K562 (cell line): ENCODE measurements around the gene LY6G5B. TPM values are rescaled to one million over a fixed set of nuclear protein-coding genes. Genes with fewer than 3 reads are reported as not detected.

ENCODE experiments used
- ARID3A ChIP-seq: IDR thresholded peaks from 2 replicates; pipeline ENCODE4 v1.6.1; 2012; ENCODE audit warnings: low read depth, low read length, improper control_type of control experiment, borderline replicate concordance
- ARNT ChIP-seq, 2 experiments: fragments of 450-650 bp; IDR thresholded peaks; 2 replicates each; pipeline ENCODE4 v1.6.1; 2016; ENCODE audit warnings: mild to moderate bottlenecking in 1 of 2
- HDAC6 ChIP-seq: IDR thresholded peaks from 2 replicates; pipeline ENCODE4 v1.6.1; 2012; ENCODE audit warnings: low read depth, mild to moderate bottlenecking, control low read depth, inconsistent platforms, low read length, moderate library complexity
- IFI16 ChIP-seq: fragments of 250-450 bp; sonication (Bioruptor Pico); IDR thresholded peaks from 2 replicates; pipeline ENCODE4 v2.1.2; 2022; ENCODE audit warnings: mild to moderate bottlenecking, inconsistent platforms
- IRF2 ChIP-seq: sonication (generic); formaldehyde crosslinking; IDR thresholded peaks from 2 replicates; pipeline ENCODE4 v1.8.1; 2022; ENCODE audit warnings: mild to moderate bottlenecking, missing genetic modification reagents
- KAT8 ChIP-seq: fragments of 450-650 bp; IDR thresholded peaks from 2 replicates; pipeline ENCODE4 v1.6.1; 2016; ENCODE audit warnings: low read depth, mild to moderate bottlenecking
- KLF1 ChIP-seq: fragments of 450-650 bp; IDR thresholded peaks from 2 replicates; pipeline ENCODE4 v1.6.1; 2016; ENCODE audit warnings: missing genetic modification characterization, missing compliant biosample characterization
- LARP7 ChIP-seq: fragments of 450-650 bp; IDR thresholded peaks from 2 replicates; pipeline ENCODE4 v1.6.1; 2016
- MAX ChIP-seq: sonication (generic); formaldehyde crosslinking; IDR thresholded peaks from 2 replicates; pipeline ENCODE4 v1.9.0; 2022; ENCODE audit warnings: mild to moderate bottlenecking, missing genetic modification reagents
- NR0B1 ChIP-seq: fragments of 450-650 bp; IDR thresholded peaks from one replicate; pipeline ENCODE4 v1.6.1; 2018; ENCODE audit warnings: mild to moderate bottlenecking, moderate library complexity; ENCODE audit not compliant: partially characterized antibody
- RCOR1 ChIP-seq, 2 experiments: IDR thresholded peaks; 2 replicates each; pipeline ENCODE4 v1.6.1; 2012; ENCODE audit warnings: low read depth in 2 of 2, low read length in 2 of 2, borderline replicate concordance in 1 of 2, improper control_type of control experiment in 1 of 2
- SRSF7 ChIP-seq: fragments of 200-400 bp; formaldehyde crosslinking; optimal IDR thresholded peaks from 2 replicates; pipeline ENCODE3; 2017; ENCODE audit warnings: mild to moderate bottlenecking, low read depth, low read length
- TEAD1 ChIP-seq, 2 experiments: fragments of 450-650 bp in 1 of 2; sonication (generic) in 1 of 2; formaldehyde crosslinking; IDR thresholded peaks; 2 replicates each; pipeline versions ENCODE4 v1.4.0 to v1.8.0; 2020 to 2022; ENCODE audit warnings: mild to moderate bottlenecking in 2 of 2, missing genetic modification reagents in 1 of 2
- ZNF12 ChIP-seq: sonication (generic); formaldehyde crosslinking; IDR thresholded peaks from 2 replicates; pipeline ENCODE4 v1.4.0; 2020; ENCODE audit warnings: mild to moderate bottlenecking, missing genetic modification reagents
- polyA plus RNA-seq, 8 experiments: library from polyadenylated mRNA; depleted of rRNA in 4 of 8; stranded (reverse) in 5 of 8; unstranded in 3 of 8; fragments of >200 nt; fragmentation: Nextera tagmentation in 2 of 8; fragmentation: Illumina TruSeq in 1 of 8; extraction: Ambion mirVana in 2 of 8; extraction: Trizol in 1 of 8; gene quantifications; 2 replicates each; pipeline versions ENCODE4 v1.2.1 to v1.2.3, GENCODE V29; 2011 to 2014; ENCODE audit warnings: inconsistent platforms in 1 of 8, missing spikeins in 1 of 8
- total RNA-seq, 7 experiments: library from RNA; depleted of rRNA in 6 of 7; stranded (reverse); fragments of >200 nt in 6 of 7; fragmentation: Illumina TruSeq in 2 of 7; extraction: Trizol in 2 of 7; gene quantifications; 2 replicates each; pipeline versions ENCODE4 v1.2.1 to v1.2.3, GENCODE V29; 2011 to 2021; ENCODE audit warnings: low replicate concordance in 1 of 7
- TF ChIP-seq, protein P1 (sequence below): fragments of 150-350 bp; IDR thresholded peaks from 2 replicates; pipeline ENCODE4 v1.6.1; 2014; ENCODE audit warnings: low read depth, mild to moderate bottlenecking, low read length, borderline replicate concordance
- TF ChIP-seq, protein P2 (sequence below): sonication (generic); formaldehyde crosslinking; IDR thresholded peaks from 2 replicates; pipeline ENCODE4 v1.8.1; 2023; ENCODE audit warnings: mild to moderate bottlenecking, missing genetic modification reagents, moderate library complexity

LY6G5B gene
- total and polyA plus RNA-seq, 9 of the 15 experiments (the other 6 are each of a cell fraction or from before 2014, with no cell fraction given) = 6.0 to 27.0 (median 7.5) TPM

DNA sequence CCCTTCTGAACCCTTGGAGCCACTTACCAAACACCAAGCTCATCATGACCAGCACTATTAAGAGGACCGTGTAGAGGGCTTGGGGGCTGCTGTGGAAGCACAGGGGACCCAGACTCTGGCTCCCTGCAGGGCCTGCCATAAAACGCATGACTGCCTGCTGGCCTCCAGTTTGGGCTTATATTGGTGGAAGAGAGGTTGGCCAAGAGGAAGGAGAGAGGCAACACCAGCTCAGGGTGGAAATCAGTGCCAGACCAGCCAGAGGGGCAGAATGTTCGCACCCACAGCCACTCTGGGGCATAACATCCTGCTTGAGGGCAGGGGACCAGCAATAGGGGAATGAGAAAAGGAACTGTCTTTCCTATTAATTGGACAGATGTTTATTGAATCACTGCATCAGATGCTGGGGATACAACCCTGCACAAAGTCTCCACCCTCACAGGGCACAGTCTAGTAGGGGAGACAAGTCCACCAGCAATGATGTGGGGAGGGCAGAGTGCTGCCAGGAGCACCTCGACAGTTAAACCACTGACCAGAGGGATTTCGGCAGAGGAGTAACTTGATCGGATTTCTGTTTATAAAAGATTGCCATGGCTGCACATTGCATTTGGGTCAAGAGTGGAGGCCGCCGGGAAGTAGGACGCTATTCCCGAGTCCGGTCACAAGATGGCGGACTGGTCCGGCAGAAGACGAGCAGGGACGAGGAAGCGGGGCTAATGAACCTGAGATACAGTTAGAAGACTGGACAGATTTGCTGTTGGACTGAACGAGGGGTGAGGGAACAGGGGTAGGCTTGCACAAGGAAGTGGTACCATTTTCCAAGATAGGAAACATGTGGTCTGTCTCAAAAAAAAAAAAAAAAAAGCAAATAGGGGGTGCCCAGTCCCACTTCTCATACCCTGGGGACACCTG, 10.7 kb downstream of the LY6G5B start, which contains the start of gene LY6G5C (continued):
- TF ChIP-seq NR0B1 (no peak), TEAD1 (CRISPR knock-in tag; IDR thresholded peaks at IDR 0.05) (0 out of 4 replicates have a peak, but pooled peaks of 1 of the 2 experiments have one; percentile 9), ZNF12 (CRISPR knock-in tag) (peak; percentile 16; the same call in 1 of the 2 replicates), IRF2 (no peak), LARP7 (no peak), SRSF7 (no peak), KLF1 (0 out of 2 replicates have a peak, but pooled peaks have one; percentile 48), HDAC6 (no peak), ARID3A (0 out of 2 replicates have a peak, but pooled peaks have one; percentile 41), IFI16 (CRISPR knock-in tag) (no peak), RCOR1 (IDR thresholded peaks at IDR 0.05; ENCODE audit: borderline replicate concordance in 1 of 2, low read depth in 2 of 2, low read length in 2 of 2) (peak in 1 of 2 experiments; percentile 81; a peak in 2 of 4 replicates), KAT8 (no peak), ARNT (IDR thresholded peaks at IDR 0.05) (peak in 1 of 2 experiments; percentile 79; a peak in 2 of 4 replicates), MAX (CRISPR knock-in tag) (peak; percentile 51; the same call in 1 of the 2 replicates)
- TF ChIP-seq, protein P1, sequence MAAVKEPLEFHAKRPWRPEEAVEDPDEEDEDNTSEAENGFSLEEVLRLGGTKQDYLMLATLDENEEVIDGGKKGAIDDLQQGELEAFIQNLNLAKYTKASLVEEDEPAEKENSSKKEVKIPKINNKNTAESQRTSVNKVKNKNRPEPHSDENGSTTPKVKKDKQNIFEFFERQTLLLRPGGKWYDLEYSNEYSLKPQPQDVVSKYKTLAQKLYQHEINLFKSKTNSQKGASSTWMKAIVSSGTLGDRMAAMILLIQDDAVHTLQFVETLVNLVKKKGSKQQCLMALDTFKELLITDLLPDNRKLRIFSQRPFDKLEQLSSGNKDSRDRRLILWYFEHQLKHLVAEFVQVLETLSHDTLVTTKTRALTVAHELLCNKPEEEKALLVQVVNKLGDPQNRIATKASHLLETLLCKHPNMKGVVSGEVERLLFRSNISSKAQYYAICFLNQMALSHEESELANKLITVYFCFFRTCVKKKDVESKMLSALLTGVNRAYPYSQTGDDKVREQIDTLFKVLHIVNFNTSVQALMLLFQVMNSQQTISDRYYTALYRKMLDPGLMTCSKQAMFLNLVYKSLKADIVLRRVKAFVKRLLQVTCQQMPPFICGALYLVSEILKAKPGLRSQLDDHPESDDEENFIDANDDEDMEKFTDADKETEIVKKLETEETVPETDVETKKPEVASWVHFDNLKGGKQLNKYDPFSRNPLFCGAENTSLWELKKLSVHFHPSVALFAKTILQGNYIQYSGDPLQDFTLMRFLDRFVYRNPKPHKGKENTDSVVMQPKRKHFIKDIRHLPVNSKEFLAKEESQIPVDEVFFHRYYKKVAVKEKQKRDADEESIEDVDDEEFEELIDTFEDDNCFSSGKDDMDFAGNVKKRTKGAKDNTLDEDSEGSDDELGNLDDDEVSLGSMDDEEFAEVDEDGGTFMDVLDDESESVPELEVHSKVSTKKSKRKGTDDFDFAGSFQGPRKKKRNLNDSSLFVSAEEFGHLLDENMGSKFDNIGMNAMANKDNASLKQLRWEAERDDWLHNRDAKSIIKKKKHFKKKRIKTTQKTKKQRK = no peak
- TF ChIP-seq, protein P2, sequence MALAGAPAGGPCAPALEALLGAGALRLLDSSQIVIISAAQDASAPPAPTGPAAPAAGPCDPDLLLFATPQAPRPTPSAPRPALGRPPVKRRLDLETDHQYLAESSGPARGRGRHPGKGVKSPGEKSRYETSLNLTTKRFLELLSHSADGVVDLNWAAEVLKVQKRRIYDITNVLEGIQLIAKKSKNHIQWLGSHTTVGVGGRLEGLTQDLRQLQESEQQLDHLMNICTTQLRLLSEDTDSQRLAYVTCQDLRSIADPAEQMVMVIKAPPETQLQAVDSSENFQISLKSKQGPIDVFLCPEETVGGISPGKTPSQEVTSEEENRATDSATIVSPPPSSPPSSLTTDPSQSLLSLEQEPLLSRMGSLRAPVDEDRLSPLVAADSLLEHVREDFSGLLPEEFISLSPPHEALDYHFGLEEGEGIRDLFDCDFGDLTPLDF (CRISPR knock-in tag) = no peak
